GM12872 (cell line): ENCODE measurements around the gene DIS3L2.

Experiments used
- TF ChIP-seq, protein P1 (sequence below): IDR thresholded peaks from 3 replicates; pipeline ENCODE4 v1.5.1; 2011; ENCODE audit warnings: low read depth, mild to moderate bottlenecking, low read length, moderate library complexity; ENCODE audit not compliant: insufficient read depth

The DIS3L2 gene

DNA sequence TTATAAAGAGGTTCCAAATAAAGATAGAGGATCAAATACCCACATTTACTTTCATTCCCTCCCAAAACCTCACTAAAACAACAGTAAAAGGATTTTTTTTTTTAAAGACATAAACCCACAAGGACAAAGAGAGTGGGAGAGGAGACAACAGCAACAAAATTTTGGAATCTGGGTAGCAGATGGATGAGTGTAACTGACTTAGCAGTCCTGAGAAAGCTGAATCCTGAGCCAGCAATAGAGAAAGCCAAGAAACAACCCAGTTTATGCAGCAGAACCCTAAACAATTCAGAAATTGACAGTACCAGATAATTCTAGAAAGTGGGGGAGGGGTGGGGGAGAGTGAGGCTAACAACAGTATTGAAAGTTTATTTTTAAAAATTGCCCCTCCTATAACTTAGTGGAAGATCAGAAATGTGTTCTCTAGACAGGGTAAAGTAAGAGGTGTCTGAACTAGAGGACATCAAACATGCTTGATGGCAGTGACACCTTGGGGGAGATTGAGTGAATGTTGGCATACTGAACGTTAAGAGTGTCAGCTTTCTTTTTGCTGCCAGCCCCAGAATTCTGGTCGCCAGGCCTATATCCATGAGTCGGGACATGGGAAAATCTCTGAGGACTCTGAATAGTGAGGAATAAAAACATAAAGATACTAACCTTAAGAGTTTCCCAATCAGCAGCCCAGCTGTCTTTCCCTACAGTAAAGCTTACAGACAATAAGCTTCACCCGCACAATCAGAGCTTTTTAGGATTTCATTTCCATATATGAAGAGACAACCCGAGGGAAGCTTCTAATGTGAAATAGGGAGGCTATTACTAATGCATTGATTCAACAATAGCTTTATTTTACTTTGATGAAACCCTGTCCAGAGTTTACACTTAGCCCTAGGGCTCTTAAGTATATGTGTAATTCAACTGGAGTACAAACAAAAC lies 289.0 kb downstream of the DIS3L2 start:
- TF ChIP-seq, protein P1, sequence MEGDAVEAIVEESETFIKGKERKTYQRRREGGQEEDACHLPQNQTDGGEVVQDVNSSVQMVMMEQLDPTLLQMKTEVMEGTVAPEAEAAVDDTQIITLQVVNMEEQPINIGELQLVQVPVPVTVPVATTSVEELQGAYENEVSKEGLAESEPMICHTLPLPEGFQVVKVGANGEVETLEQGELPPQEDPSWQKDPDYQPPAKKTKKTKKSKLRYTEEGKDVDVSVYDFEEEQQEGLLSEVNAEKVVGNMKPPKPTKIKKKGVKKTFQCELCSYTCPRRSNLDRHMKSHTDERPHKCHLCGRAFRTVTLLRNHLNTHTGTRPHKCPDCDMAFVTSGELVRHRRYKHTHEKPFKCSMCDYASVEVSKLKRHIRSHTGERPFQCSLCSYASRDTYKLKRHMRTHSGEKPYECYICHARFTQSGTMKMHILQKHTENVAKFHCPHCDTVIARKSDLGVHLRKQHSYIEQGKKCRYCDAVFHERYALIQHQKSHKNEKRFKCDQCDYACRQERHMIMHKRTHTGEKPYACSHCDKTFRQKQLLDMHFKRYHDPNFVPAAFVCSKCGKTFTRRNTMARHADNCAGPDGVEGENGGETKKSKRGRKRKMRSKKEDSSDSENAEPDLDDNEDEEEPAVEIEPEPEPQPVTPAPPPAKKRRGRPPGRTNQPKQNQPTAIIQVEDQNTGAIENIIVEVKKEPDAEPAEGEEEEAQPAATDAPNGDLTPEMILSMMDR, result no peak

DNA sequence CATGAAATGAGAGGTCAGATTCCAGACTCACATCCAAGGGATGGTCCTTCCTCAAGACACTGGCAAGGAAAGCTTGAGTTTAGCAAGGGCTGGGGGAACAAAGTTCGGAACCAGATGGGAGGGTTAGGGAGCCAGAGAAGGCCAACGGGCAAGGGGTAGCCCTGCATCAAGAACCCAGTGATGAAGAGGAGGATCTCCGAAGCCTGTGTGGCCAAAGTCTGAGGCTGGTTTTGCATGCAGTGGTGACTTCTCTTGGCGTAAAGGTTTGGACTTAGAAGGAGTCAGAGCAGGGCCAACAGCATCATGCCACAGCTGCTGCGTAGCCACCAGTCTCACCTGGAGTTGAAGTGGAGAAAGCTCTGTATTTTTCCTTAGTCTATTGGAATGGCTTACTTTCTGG lies 293.5 kb downstream of the DIS3L2 start:
- TF ChIP-seq, protein P1, result no peak

DNA sequence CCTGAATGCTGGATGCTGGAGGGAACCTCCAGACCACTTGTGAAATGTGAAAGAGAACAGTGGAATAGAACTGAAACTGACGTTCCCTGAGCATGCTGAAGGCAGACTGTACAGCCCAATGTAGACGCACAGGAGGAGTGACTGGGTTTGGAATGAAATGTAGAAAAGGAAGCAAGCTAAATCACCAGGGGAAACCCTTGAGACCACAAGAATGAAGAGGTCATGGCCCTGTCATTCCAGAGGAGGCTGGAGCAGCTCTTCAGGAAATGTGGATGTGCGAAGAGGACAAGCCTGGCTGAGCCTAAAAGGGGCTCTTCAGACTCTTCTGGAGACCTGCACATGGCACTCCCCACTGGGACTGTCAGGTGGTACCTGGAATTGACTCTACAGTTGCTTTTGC lies 298.6 kb downstream of the DIS3L2 start:
- TF ChIP-seq, protein P1, result no peak

DNA sequence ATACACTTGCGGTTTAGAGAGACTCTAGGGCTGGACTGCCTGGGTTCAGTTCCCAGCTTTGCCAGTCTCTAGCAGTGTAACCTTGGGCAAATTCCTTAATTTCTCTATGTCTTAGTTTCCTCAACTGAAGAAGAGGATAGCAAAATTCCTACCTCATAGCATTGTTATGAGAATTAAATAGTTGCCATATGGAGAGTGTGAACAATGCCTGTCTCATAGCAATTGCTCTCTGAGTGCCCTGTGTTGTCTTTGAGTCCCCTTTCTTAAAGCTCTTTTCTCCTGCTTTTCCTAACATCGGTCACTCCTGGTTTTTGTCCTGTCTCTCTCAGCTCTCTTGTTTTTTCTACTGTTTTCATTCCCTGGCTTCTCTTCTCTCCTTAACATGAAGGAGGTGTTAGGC lies 300.3 kb downstream of the DIS3L2 start:
- TF ChIP-seq, protein P1, result no peak

DNA sequence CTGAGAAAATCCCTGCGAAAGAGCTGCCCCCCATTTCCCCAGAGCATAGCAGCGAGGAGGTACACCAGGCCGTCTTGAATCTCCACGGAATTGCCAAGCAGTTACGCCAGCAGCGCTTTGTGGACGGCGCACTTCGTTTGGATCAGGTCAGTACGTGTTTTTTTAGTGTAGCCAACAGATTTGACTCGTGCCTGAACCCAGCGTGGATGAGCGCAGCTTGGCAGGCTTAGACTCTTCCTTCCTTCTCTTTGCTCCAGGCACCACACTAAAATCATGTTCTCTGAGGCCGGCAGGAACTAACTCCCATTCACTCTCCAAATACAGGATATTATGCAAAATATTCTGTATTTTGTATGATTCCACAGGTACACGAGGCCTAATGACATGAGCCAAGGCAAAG lies 301.8 kb downstream of the DIS3L2 start:
- TF ChIP-seq, protein P1, result no peak

DNA sequence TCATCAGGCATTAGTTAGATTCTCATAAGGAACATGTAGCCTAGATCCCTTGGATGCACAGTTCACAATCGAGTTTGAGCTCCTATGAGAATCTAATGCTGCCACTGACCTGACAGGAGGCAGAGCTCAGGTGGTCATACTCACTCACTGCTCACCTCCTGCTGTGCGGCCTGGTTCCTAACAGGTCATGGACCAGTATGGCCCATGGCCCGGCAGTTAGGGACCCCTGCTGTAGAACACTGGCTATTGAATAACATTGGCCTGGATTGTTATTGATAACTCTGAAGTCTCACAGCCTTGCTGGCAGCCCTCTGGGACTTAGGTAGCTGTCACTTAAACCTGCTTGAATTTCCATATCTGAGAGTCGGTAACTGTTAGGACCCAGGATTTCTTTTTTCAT lies 302.6 kb downstream of the DIS3L2 start:
- TF ChIP-seq, protein P1, result no peak

DNA sequence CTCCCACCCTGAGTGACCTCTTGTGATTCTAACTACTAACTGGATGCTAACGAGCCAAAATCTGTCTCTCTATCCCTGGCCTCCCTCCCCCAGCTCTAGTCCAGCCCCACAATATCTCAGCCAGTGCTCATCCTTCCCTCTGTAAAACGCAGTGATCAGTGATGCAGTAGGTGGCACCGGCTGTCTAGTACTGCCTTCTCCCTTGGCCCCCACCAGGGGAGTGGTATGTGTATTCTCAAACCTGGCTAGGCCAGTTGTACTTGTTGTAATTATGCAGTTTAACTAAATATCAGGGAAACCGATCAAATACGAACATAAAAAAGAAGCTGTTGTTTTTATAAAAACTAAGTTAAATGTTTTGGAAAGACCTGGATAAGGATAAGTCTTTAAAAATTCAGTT lies 303.8 kb downstream of the DIS3L2 start:
- TF ChIP-seq, protein P1, result no peak
